HepG2 (cell line): Measurements from ENCODE around the gene DBN1. TPM values are rescaled to one million over a fixed set of nuclear protein-coding genes. Genes with fewer than 3 reads are reported as not detected.

Source experiments
- CEBPB ChIP-seq: IDR thresholded peaks from 2 replicates; pipeline ENCODE4 v1.6.1; 2011; ENCODE audit warnings: low read depth, low read length, improper control_type of control experiment, borderline replicate concordance
- E2F5 ChIP-seq: sonication (generic); formaldehyde crosslinking; conservative IDR thresholded peaks from 2 replicates; pipeline ENCODE4 v1.4.0; 2020; ENCODE audit warnings: missing genetic modification reagents
- MTF1 ChIP-seq: sonication (generic); formaldehyde crosslinking; IDR thresholded peaks from 2 replicates; pipeline ENCODE4 v1.5.0; 2020; ENCODE audit warnings: missing genetic modification reagents
- TCF12 ChIP-seq, 2 experiments: fragments of 450-650 bp in 1 of 2; sonication (generic) in 1 of 2; formaldehyde crosslinking in 1 of 2; IDR thresholded peaks; 2 replicates each; pipeline versions ENCODE4 v1.6.1 to v1.8.0; 2017 to 2022; ENCODE audit warnings: antibody characterized with exemption in 1 of 2, mild to moderate bottlenecking in 1 of 2, missing genetic modification reagents in 1 of 2, moderate library complexity in 1 of 2
- TEAD2 ChIP-seq: sonication (generic); formaldehyde crosslinking; IDR thresholded peaks from 2 replicates; pipeline ENCODE4 v1.9.0; 2021; ENCODE audit warnings: missing genetic modification reagents
- ZBTB40 ChIP-seq, 2 experiments: fragments of 450-650 bp in 1 of 2; sonication (generic) in 1 of 2; formaldehyde crosslinking in 1 of 2; IDR thresholded peaks; 2 replicates each; pipeline versions ENCODE4 v1.6.1 to v1.8.0; 2016 to 2022; ENCODE audit warnings: antibody characterized with exemption in 1 of 2, mild to moderate bottlenecking in 1 of 2, missing genetic modification reagents in 1 of 2
- ZNF256 ChIP-seq: sonication (generic); formaldehyde crosslinking; conservative IDR thresholded peaks from 2 replicates; pipeline ENCODE4 v1.4.0; 2020; ENCODE audit warnings: missing genetic modification reagents
- ZNF432 ChIP-seq: sonication (generic); formaldehyde crosslinking; IDR thresholded peaks from 2 replicates; pipeline ENCODE4 v1.5.0; 2020; ENCODE audit warnings: missing genetic modification reagents, mild to moderate bottlenecking, borderline replicate concordance
- ZNF674 ChIP-seq: sonication (generic); formaldehyde crosslinking; IDR thresholded peaks from 2 replicates; pipeline ENCODE4 v1.5.0; 2020; ENCODE audit warnings: low read depth, mild to moderate bottlenecking, missing genetic modification reagents
- ZNF816 ChIP-seq: sonication (generic); formaldehyde crosslinking; IDR thresholded peaks from 2 replicates; pipeline ENCODE4 v1.8.0; 2022; ENCODE audit warnings: missing genetic modification reagents, mild to moderate bottlenecking, borderline replicate concordance
- ZNF839 ChIP-seq: sonication (generic); formaldehyde crosslinking; IDR thresholded peaks from 2 replicates; pipeline ENCODE4 v1.4.0; 2020; ENCODE audit warnings: missing genetic modification reagents, mild to moderate bottlenecking, borderline replicate concordance
- polyA plus RNA-seq, 8 experiments: library from polyadenylated mRNA; depleted of rRNA in 3 of 8; stranded (reverse) in 7 of 8; unstranded in 1 of 8; fragments of >200 nt; fragmentation: Illumina TruSeq in 4 of 8; extraction: Trizol in 4 of 8; gene quantifications; 2 replicates each; pipeline versions ENCODE4 v1.2.1 to v1.2.3, GENCODE V29; 2011 to 2016; ENCODE audit warnings: low read depth in 4 of 8, missing spikeins in 1 of 8, mixed read lengths in 1 of 8; ENCODE audit not compliant: insufficient read depth in 1 of 8
- total RNA-seq, 5 experiments: library from RNA; depleted of rRNA; stranded (reverse); fragments of >200 nt; fragmentation: Illumina TruSeq; extraction: Trizol; gene quantifications; 2 replicates each; pipeline ENCODE4 v1.2.3, GENCODE V29; 2016; ENCODE audit warnings: low read depth in 1 of 5

The DBN1 gene
- total and polyA plus RNA-seq, 2 of the 13 experiments (the other 11 are each of a cell fraction or from before 2014, with no cell fraction given), result 27.0 to 37.3 TPM

GRCh38 chr5:177477701-177478477, 4.5 kb upstream of the DBN1 start (continued):
- TF ChIP-seq ZBTB40 (IDR thresholded peaks at IDR 0.05) (no peak), ZBTB40 (CRISPR knock-in tag; IDR thresholded peaks at IDR 0.05) (no peak), ZNF674 (CRISPR knock-in tag) (no peak), ZNF432 (CRISPR knock-in tag) (no peak), CEBPB (no peak), ZNF256 (CRISPR knock-in tag) (no peak), TEAD2 (CRISPR knock-in tag) (no peak), TCF12 (IDR thresholded peaks at IDR 0.05) (no peak), TCF12 (CRISPR knock-in tag; IDR thresholded peaks at IDR 0.05) (no peak), MTF1 (CRISPR knock-in tag) (no peak), E2F5 (no peak), ZNF816 (no peak), ZNF839 (CRISPR knock-in tag) (no peak)
